Inferior parietal cortex (tissue), 1 donor: ENCODE results near the gene KDM1A.

Source experiments
- DNase-seq: peaks from one replicate; pipeline ENCODE4 v3.0.0-alpha.2; 2016; ENCODE audit errors: extremely low spot score

KDM1A gene

GRCh38 chr1:23110391-23110790 is 91.1 kb downstream of the KDM1A start:
- no peak for DNase-seq

GRCh38 chr1:23111600-23112535 is 92.6 kb downstream of the KDM1A start:
- DNase-seq = no peak

GRCh38 chr1:23114424-23115079 is 95.3 kb downstream of the KDM1A start:
- DNase-seq = no peak

- DNase-seq = no peak
Observed at GRCh38 chr1:23116216-23116836, 97.1 kb downstream of the KDM1A start.

GRCh38 chr1:23116921-23117699 is 97.8 kb downstream of the KDM1A start:
- no peak for DNase-seq

- DNase-seq = no peak
Observed at GRCh38 chr1:23118407-23118806, 99.1 kb downstream of the KDM1A start.

- DNase-seq = no peak
Observed at GRCh38 chr1:23118957-23119792, 99.9 kb downstream of the KDM1A start.

GRCh38 chr1:23120383-23120782 is 101.1 kb downstream of the KDM1A start:
- no peak for DNase-seq

GRCh38 chr1:23122023-23122748 is 102.9 kb downstream of the KDM1A start:
- DNase-seq = no peak

GRCh38 chr1:23122796-23123195 is 103.5 kb downstream of the KDM1A start:
- DNase-seq = no peak

- DNase-seq = no peak
Observed at GRCh38 chr1:23123528-23123927, 104.3 kb downstream of the KDM1A start.

- DNase-seq = no peak
Observed at GRCh38 chr1:23124259-23125026, 105.2 kb downstream of the KDM1A start.

- no peak for DNase-seq
Observed at GRCh38 chr1:23125489-23125888, 106.2 kb downstream of the KDM1A start.

- no peak for DNase-seq
Observed at GRCh38 chr1:23126200-23126599, 106.9 kb downstream of the KDM1A start.

- no peak for DNase-seq
Observed at GRCh38 chr1:23126801-23127200, 107.5 kb downstream of the KDM1A start.

GRCh38 chr1:23129846-23130245 is 110.6 kb downstream of the KDM1A start:
- DNase-seq = no peak

GRCh38 chr1:23132033-23132432 is 112.8 kb downstream of the KDM1A start:
- no peak for DNase-seq
